Progenitor cell of endocrine pancreas (in vitro differentiated cells): ENCODE results near the gene IL11RA. TPM values are rescaled to one million over a fixed set of nuclear protein-coding genes. Genes with fewer than 3 reads are reported as not detected.

ENCODE experiments used
- DNase-seq: peaks from one replicate; pipeline ENCODE4 v3.0.0; 2021; ENCODE audit warnings: low spot score; ENCODE audit not compliant: unreplicated experiment
- H3K27ac Mint-ChIP-seq: 2 replicates; pipeline ENCODE4 v1.8.0; 2021; ENCODE audit warnings: mild to moderate bottlenecking, moderate library complexity, mixed read lengths
- H3K27me3 Mint-ChIP-seq: 2 replicates; pipeline ENCODE4 v1.8.0; 2021; ENCODE audit warnings: mixed read lengths
- H3K36me3 Mint-ChIP-seq: 2 replicates; pipeline ENCODE4 v1.8.0; 2022; ENCODE audit warnings: mixed read lengths; ENCODE audit not compliant: insufficient read depth
- H3K4me1 Mint-ChIP-seq: 2 replicates; pipeline ENCODE4 v1.8.0; 2021; ENCODE audit warnings: low read depth, mixed read lengths
- H3K4me3 Mint-ChIP-seq: 2 replicates; pipeline ENCODE4 v1.8.0; 2021; ENCODE audit warnings: low read depth, mild to moderate bottlenecking, moderate library complexity, mixed read lengths
- H3K9me3 Mint-ChIP-seq: 2 replicates; pipeline ENCODE4 v1.8.0; 2021; ENCODE audit warnings: low read depth, mixed read lengths
- total RNA-seq: library from RNA; stranded (reverse); gene quantifications from 2 replicates; pipeline ENCODE4 v1.2.1, GENCODE V29; 2021
- TF ChIP-seq, protein P1 (sequence below): fragments of 200-600 bp; sonication (generic); IDR thresholded peaks from one replicate; pipeline ENCODE4 v1.5.0; 2021; ENCODE audit warnings: antibody characterized with exemption, mild to moderate bottlenecking; ENCODE audit not compliant: unreplicated experiment

Gene IL11RA
- total RNA-seq, 1 donor from 2014 or later: 27.5 TPM

GRCh38 chr9:34651321-34651720, 664 bp upstream of the IL11RA start:
- Mint-ChIP-seq H3K4me3 (peak overlapping the region; percentile 66), H3K36me3 (peaks cover 8% of the 10 kb centered on the region), H3K27me3 (no peaks in the 10 kb centered on the region), H3K27ac (peak overlapping the region; percentile 85), H3K9me3 (no peaks in the 10 kb centered on the region), H3K4me1 (peaks cover 43% of the 10 kb centered on the region)
- no peak for DNase-seq
- TF ChIP-seq, protein P1, sequence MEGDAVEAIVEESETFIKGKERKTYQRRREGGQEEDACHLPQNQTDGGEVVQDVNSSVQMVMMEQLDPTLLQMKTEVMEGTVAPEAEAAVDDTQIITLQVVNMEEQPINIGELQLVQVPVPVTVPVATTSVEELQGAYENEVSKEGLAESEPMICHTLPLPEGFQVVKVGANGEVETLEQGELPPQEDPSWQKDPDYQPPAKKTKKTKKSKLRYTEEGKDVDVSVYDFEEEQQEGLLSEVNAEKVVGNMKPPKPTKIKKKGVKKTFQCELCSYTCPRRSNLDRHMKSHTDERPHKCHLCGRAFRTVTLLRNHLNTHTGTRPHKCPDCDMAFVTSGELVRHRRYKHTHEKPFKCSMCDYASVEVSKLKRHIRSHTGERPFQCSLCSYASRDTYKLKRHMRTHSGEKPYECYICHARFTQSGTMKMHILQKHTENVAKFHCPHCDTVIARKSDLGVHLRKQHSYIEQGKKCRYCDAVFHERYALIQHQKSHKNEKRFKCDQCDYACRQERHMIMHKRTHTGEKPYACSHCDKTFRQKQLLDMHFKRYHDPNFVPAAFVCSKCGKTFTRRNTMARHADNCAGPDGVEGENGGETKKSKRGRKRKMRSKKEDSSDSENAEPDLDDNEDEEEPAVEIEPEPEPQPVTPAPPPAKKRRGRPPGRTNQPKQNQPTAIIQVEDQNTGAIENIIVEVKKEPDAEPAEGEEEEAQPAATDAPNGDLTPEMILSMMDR: no peak

GRCh38 chr9:34652602-34653000, 616 bp downstream of the IL11RA start:
- no peaks in the 10 kb centered on the region for H3K27me3 Mint-ChIP-seq
- TF ChIP-seq, protein P1: no peak
- peak overlapping the region; percentile 51 for H3K27ac Mint-ChIP-seq
- H3K9me3 Mint-ChIP-seq: no peaks in the 10 kb centered on the region
- peak overlapping the region; percentile 66 for H3K4me3 Mint-ChIP-seq
- no peak for DNase-seq
- peaks cover 8% of the 10 kb centered on the region for H3K36me3 Mint-ChIP-seq
- H3K4me1 Mint-ChIP-seq: peaks cover 34% of the 10 kb centered on the region

DNA sequence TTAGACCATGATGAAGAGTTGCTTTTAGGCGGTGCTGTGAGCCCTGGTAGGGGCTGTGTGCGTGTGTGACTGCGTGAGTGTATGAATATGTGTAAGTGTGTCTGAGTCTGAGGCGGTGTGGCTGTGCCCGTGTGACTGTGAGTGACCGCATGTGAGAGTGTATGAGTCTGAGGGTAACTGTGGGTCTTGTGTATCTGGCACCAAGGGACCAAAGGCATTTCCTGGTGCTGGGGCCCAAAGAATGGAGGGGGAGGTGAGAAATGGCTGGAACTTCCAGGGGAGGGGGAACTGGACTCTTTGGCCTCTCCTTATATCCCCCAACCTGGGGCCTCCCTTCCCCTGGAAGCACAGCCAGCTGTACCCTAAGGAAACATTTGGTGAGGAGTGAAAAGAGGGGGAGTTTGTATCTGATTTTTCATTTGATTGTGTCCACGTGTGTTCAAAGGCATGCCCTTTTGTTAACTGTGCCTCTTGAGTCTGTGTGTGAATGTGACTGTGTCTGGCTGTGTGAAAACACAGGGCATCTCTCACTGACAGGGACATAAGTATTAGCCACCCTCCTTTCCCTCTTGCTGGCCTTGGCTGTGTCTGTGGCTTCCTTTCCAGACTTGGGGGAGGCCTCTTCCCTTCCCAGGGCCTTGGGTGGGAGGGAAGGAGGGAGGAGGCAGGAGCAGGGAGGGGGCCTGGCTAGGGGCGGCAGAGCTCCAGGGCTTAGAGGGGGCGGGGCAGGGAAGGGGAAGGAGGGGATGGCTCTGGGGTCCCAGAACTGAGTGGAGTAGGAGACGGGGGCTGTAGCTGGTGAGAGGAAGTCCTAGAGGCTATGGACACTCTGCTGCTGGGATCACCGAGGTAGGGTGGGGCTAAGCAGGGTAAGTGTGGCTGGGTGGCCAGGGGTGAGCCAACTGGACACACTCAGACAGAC, 1.4 kb downstream of the IL11RA start:
- peaks cover 6% of the 10 kb centered on the region for H3K36me3 Mint-ChIP-seq
- peaks cover 27% of the 10 kb centered on the region for H3K4me1 Mint-ChIP-seq
- DNase-seq: no peak
- H3K27ac Mint-ChIP-seq: peak overlapping the region; percentile 51
- H3K27me3 Mint-ChIP-seq: no peaks in the 10 kb centered on the region
- H3K4me3 Mint-ChIP-seq: peak overlapping the region; percentile 20
- H3K9me3 Mint-ChIP-seq: no peaks in the 10 kb centered on the region
- TF ChIP-seq, protein P1: no peak

DNA sequence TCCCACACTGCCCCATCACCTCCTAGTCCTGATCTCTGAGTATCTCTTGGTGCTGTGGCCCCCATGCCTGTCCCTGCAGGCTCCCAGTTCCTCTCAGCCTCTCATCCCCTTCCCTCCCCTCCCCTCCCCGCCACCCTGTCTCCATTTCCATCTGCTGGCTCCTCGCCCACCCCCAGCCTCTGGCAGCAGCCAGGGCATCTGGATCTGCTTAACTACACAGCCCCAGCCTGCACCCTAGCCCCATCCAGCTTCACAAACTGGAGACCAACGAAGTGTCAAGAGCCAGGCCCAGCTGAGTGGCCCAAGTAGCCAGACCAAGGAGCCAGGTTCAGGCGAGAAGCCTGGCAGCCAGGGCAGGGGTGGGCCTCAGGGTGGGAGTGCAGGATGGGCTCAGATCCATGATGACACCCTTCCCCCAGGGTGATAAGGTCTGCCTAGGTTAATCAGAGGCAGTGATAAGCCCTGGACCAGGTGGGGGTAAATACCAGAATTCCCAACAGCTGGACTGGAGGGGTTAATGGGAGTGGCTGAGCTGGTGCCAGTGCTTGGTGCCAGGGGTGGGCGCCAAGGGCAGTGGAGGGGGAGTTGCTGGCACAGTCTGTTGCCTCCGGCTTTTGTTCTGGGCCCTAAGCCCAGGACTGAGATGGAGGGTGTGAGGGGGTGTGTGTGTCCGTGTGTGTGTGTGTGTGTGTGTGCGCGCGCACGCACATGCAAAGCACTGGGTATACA, 2.5 kb downstream of the IL11RA start:
- H3K36me3 Mint-ChIP-seq: peaks cover under 1% of the 10 kb centered on the region
- H3K4me3 Mint-ChIP-seq: no peak overlapping the region
- H3K27ac Mint-ChIP-seq: no peak overlapping the region
- TF ChIP-seq, protein P1: no peak
- H3K27me3 Mint-ChIP-seq: no peaks in the 10 kb centered on the region
- no peak for DNase-seq
- peaks cover 27% of the 10 kb centered on the region for H3K4me1 Mint-ChIP-seq
- no peaks in the 10 kb centered on the region for H3K9me3 Mint-ChIP-seq

DNA sequence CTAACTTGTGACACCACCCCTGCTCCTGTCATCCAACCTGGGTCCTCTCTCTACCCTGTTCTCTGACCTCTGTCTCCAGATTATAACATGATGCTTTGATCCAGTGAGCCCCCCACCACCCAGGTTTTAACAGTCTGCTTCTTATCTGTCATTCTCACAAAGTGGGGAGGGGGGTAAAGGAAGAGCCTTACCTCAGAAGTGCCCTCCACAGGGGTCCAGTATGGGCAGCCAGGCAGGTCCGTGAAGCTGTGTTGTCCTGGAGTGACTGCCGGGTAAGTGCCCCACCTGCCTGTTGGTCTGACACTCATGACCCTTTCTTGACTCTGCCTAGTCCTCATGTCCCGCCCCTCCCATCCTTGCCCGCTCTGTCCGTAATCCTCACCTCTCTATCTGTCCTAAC, 3.4 kb downstream of the IL11RA start:
- TF ChIP-seq, protein P1: no peak
- DNase-seq: no peak
- H3K27ac Mint-ChIP-seq: no peak overlapping the region
- peaks cover 27% of the 10 kb centered on the region for H3K4me1 Mint-ChIP-seq
- H3K4me3 Mint-ChIP-seq: no peak overlapping the region
- no peaks in the 10 kb centered on the region for H3K9me3 Mint-ChIP-seq
- no peaks in the 10 kb centered on the region for H3K27me3 Mint-ChIP-seq
- H3K36me3 Mint-ChIP-seq: no peaks in the 10 kb centered on the region
